Measurements from ENCODE around the gene GSTCD.

The GSTCD gene

GRCh38 chr4:105895583-105896460 is 187.2 kb downstream of the GSTCD start:
- no peak for DNase-seq

GRCh38 chr4:105896461-105896942 is 187.9 kb downstream of the GSTCD start:
- no peak for DNase-seq
